K562 (cell line): ENCODE data around the gene CDH12. TPM values are rescaled to one million over a fixed set of nuclear protein-coding genes. Genes with fewer than 3 reads are reported as not detected.
A peak's percentile ranks its signal among the peaks of the same experiment; 100 is the strongest.
"Not testable (repeated sequence)": the region's sequence is repeated elsewhere in the genome, so short reads cannot be mapped to it uniquely, and the experiment has no call there.

Experiments used
- ATAC-seq: fragments of 200-7000 bp; cut with Tn5 transposase; 3 replicates; pipeline ENCODE4 v1.9.1; 2020; ENCODE audit warnings: moderate library complexity
- BruUV-seq: library from RNA; stranded (reverse); fragments of 400-500 nt; replicated peaks from 2 replicates; lab custom pipeline; 2021; lab: Mats Ljungman, UMichigan
- CTCF ChIA-PET: fragments of 300-600 bp; formaldehyde crosslinking; extraction: SDS; loops from one replicate; lab custom pipeline; 2021; ENCODE audit warnings: low intra/inter-chr PET ratio; lab: Yijun Ruan, JAX
- POLR2A ChIA-PET: fragments of 300-600, 350-650 bp; sonication (Branson Sonifier 250); formaldehyde crosslinking; extraction: SDS; loops from one replicate; lab custom pipeline; 2021; ENCODE audit warnings: antibody characterized with exemption, inconsistent platforms; lab: Yijun Ruan, JAX
- DNase-seq, 4 experiments: peaks; one replicate each; pipeline versions ENCODE4 v3.0.0 to v3.0.0-alpha.2; 2011 to 2018; ENCODE audit warnings: low spot score in 3 of 4, mixed read lengths in 3 of 4; ENCODE audit errors: extremely low read depth in 1 of 4
- FAIRE-seq: peaks from 2 replicates; lab custom pipeline; 2011; peaks lifted over from hg19 to GRCh38; lab: Jason Lieb, UNC
- H2AFZ ChIP-seq: 2 replicates; pipeline ENCODE4 v1.6.0; 2011; ENCODE audit warnings: low read depth, low read length, control low read depth, inconsistent platforms
- H3K27ac ChIP-seq: fragments of 200-600 bp; 3 replicates; pipeline ENCODE4 v1.8.0; 2011; ENCODE audit warnings: low read depth, mild to moderate bottlenecking, control low read depth, inconsistent platforms, low read length, moderate library complexity, mixed read lengths; ENCODE audit errors: extremely low read depth
- H3K27me3 ChIP-seq, 2 experiments: fragments of 300-600 bp in 1 of 2; 2 replicates in 1 of 2; 3 replicates in 1 of 2; pipeline versions ENCODE4 v1.6.0 to v1.8.0; 2011; ENCODE audit warnings: inconsistent platforms in 2 of 2, low read length in 2 of 2, mild to moderate bottlenecking in 1 of 2, mixed read lengths in 1 of 2, moderate library complexity in 1 of 2; ENCODE audit not compliant: control insufficient read depth in 2 of 2, insufficient read depth in 2 of 2
- H3K36me3 ChIP-seq: fragments of 300-600 bp; 3 replicates; pipeline ENCODE4 v1.8.0; 2011; ENCODE audit warnings: mild to moderate bottlenecking, low read length, inconsistent platforms; ENCODE audit not compliant: control insufficient read depth, insufficient read depth
- H3K4me1 ChIP-seq, 2 experiments: fragments of 200-600 bp in 1 of 2; replicated peaks in 1 of 2; 2 replicates in 1 of 2; 3 replicates in 1 of 2; pipeline versions ENCODE4 v1.5.1 to v1.8.0; 2011; ENCODE audit warnings: inconsistent platforms in 2 of 2, low read length in 2 of 2, mild to moderate bottlenecking in 1 of 2, mixed read lengths in 1 of 2, moderate library complexity in 1 of 2; ENCODE audit not compliant: control insufficient read depth in 2 of 2, insufficient read depth in 2 of 2
- H3K4me2 ChIP-seq: 2 replicates; pipeline ENCODE4 v1.6.1; 2011; ENCODE audit warnings: low read length, control low read depth, inconsistent platforms, mixed read lengths; ENCODE audit not compliant: insufficient read depth
- H3K4me3 ChIP-seq: fragments of 200-600 bp; sonication (generic), shearing (Covaris generic); 2 replicates; pipeline ENCODE4 v1.5.1; 2016; ENCODE audit warnings: control low read depth, inconsistent platforms
- H3K79me2 ChIP-seq: fragments of 200-600 bp; 3 replicates; pipeline ENCODE4 v1.8.0; 2011; ENCODE audit warnings: low read length, inconsistent platforms; ENCODE audit not compliant: control insufficient read depth, insufficient read depth
- H3K9ac ChIP-seq, 2 experiments: 2 replicates each; pipeline versions ENCODE4 v1.6.0 to v1.6.1; 2011; ENCODE audit warnings: low read depth in 2 of 2, low read length in 2 of 2, control low read depth in 1 of 2, inconsistent platforms in 1 of 2, mild to moderate bottlenecking in 1 of 2, mixed read lengths in 1 of 2; ENCODE audit not compliant: insufficient read depth in 1 of 2
- H3K9me1 ChIP-seq: one replicate; pipeline ENCODE4 v1.6.0; 2011; ENCODE audit warnings: inconsistent platforms, mild to moderate bottlenecking, low read length, moderate library complexity; ENCODE audit not compliant: control insufficient read depth, insufficient read depth
- H3K9me3 ChIP-seq: replicated peaks from 2 replicates; pipeline ENCODE4 v1.5.1; 2011; ENCODE audit warnings: low read depth, low read length, inconsistent platforms; ENCODE audit not compliant: control insufficient read depth, insufficient read depth
- H4K20me1 ChIP-seq: replicated peaks from 2 replicates; pipeline ENCODE4 v1.6.1; 2011; ENCODE audit warnings: low read length, inconsistent platforms, mixed read lengths; ENCODE audit not compliant: control insufficient read depth, insufficient read depth
- CEBPG ChIP-seq, 3 experiments: fragments of 200-800 bp in 1 of 3; sonication (Bioruptor generic) in 1 of 3; sonication (generic) in 1 of 3; formaldehyde crosslinking in 1 of 3; IDR thresholded peaks in 2 of 3; conservative IDR thresholded peaks in 1 of 3; 2 replicates each; pipeline versions ENCODE4 v1.6.1 to v1.8.0; 2016 to 2022; ENCODE audit warnings: missing compliant biosample characterization in 2 of 3, missing genetic modification characterization in 2 of 3, mild to moderate bottlenecking in 1 of 3, missing genetic modification reagents in 1 of 3
- HMG20A ChIP-seq: fragments of 450-650 bp; formaldehyde crosslinking; conservative IDR thresholded peaks from 2 replicates; pipeline ENCODE4 v1.4.0; 2020; ENCODE audit warnings: mild to moderate bottlenecking, mixed read lengths
- HOXB6 ChIP-seq: fragments of 250-450 bp; sonication (Bioruptor Pico); IDR thresholded peaks from 2 replicates; pipeline ENCODE4 v1.5.1; 2022; ENCODE audit warnings: mild to moderate bottlenecking, borderline replicate concordance
- NCOA1 ChIP-seq: fragments of 450-650 bp; IDR thresholded peaks from 2 replicates; pipeline ENCODE4 v1.6.1; 2016; ENCODE audit warnings: low read depth
- RBFOX2 ChIP-seq: fragments of 200-400 bp; formaldehyde crosslinking; IDR thresholded peaks from 2 replicates; pipeline ENCODE4 v1.6.1; 2017; ENCODE audit warnings: low read depth, mild to moderate bottlenecking, low read length, moderate library complexity
- STAT5B ChIP-seq: fragments of 250-450 bp; sonication (Bioruptor Pico); IDR thresholded peaks from 2 replicates; pipeline ENCODE4 v1.8.0; 2021; ENCODE audit warnings: mild to moderate bottlenecking, inconsistent platforms
- TEAD4 ChIP-seq, 2 experiments: sonication (generic) in 1 of 2; formaldehyde crosslinking in 1 of 2; IDR thresholded peaks; 2 replicates each; pipeline versions ENCODE4 v1.6.1 to v1.8.0; 2012 to 2022; ENCODE audit warnings: borderline replicate concordance in 1 of 2, inconsistent platforms in 1 of 2, low read length in 1 of 2, mild to moderate bottlenecking in 1 of 2, missing genetic modification reagents in 1 of 2
- ZNF146 ChIP-seq: IDR thresholded peaks from one replicate; pipeline ENCODE4 v1.6.1; 2018; ENCODE audit warnings: missing compliant biosample characterization; ENCODE audit not compliant: unreplicated experiment
- WGBS: fragments of 100-300 bp; shearing (Covaris generic); methylation state at CpG from one replicate; pipeline ENCODE4 v1.1.6; 2016; ENCODE audit warnings: low coverage, mixed read lengths; ENCODE audit not compliant: insufficient coverage; ENCODE audit errors: missing lambda C conversion rate; 5-methylcytosine and 5-hydroxymethylcytosine counted together
- in situ Hi-C: fragments of 300-500 bp; cut with MboI; formaldehyde crosslinking; loops from 4 replicates; pipeline ENCODE4 v1.15.0; 2018; ENCODE audit warnings: inconsistent platforms, mixed read lengths
- intact Hi-C: fragments of 100-400 bp; cut with micrococcal nuclease; formaldehyde crosslinking; loops from 2 replicates; pipeline ENCODE4 v1.14.2; 2022
- polyA plus RNA-seq, 8 experiments: library from polyadenylated mRNA; depleted of rRNA in 4 of 8; stranded (reverse) in 5 of 8; unstranded in 3 of 8; fragments of >200 nt; fragmentation: Nextera tagmentation in 2 of 8; fragmentation: Illumina TruSeq in 1 of 8; extraction: Ambion mirVana in 2 of 8; extraction: Trizol in 1 of 8; gene quantifications; 2 replicates each; pipeline versions ENCODE4 v1.2.1 to v1.2.3, GENCODE V29; 2011 to 2014; ENCODE audit warnings: inconsistent platforms in 1 of 8, missing spikeins in 1 of 8
- total RNA-seq, 7 experiments: library from RNA; depleted of rRNA in 6 of 7; stranded (reverse); fragments of >200 nt in 6 of 7; fragmentation: Illumina TruSeq in 2 of 7; extraction: Trizol in 2 of 7; gene quantifications; 2 replicates each; pipeline versions ENCODE4 v1.2.1 to v1.2.3, GENCODE V29; 2011 to 2021; ENCODE audit warnings: low replicate concordance in 1 of 7
- TF ChIP-seq, protein P1 (sequence below): fragments of 450-650 bp; formaldehyde crosslinking; IDR thresholded peaks from 2 replicates; pipeline ENCODE4 v1.4.0; 2022; ENCODE audit warnings: missing genetic modification characterization
- TF ChIP-seq, protein P2 (sequence below): fragments of 200-400 bp; formaldehyde crosslinking; IDR thresholded peaks from 2 replicates; pipeline ENCODE4 v1.6.1; 2017; ENCODE audit warnings: mild to moderate bottlenecking, low read depth, low read length, moderate library complexity

Gene CDH12
- total and polyA plus RNA-seq, 9 of the 15 experiments (the other 6 are each of a cell fraction or from before 2014, with no cell fraction given): 0.03 to 1.7 (median 0.37) TPM

GRCh38 chr5:22332949-22333348 lies 520.2 kb downstream of the CDH12 start:
- not testable (repeated sequence) for H3K4me1 ChIP-seq, H3K36me3 ChIP-seq, H3K79me2 ChIP-seq
- TF ChIP-seq ZNF146: peak; percentile 75
- TF ChIP-seq, all 486 proteins: peak for 1; not testable (repeated sequence) for 485
- POLR2A ChIA-PET, H4K20me1 ChIP-seq, in situ Hi-C loops, intact Hi-C loops, BruUV-seq, H3K9me3 ChIP-seq, H3K4me3 ChIP-seq, DNase-seq, H2AFZ ChIP-seq, FAIRE-seq, ATAC-seq, H3K9ac ChIP-seq, CTCF ChIA-PET, H3K9me1 ChIP-seq, H3K27ac ChIP-seq, H3K27me3 ChIP-seq, H3K4me2 ChIP-seq: not testable (repeated sequence)
- 3% methylated on average over 3 of the region's 3 CpGs for WGBS

GRCh38 chr5:22329683-22330082 lies 523.5 kb downstream of the CDH12 start:
- in situ Hi-C loops (no loop called here), intact Hi-C loops (no loop called here)
- Histone ChIP-seq H4K20me1 (no peaks in the 10 kb centered on the region), H3K36me3 (no peaks in the 10 kb centered on the region), H3K27ac (no peak overlapping the region), H3K4me3 (no peak overlapping the region), H2AFZ (no peak overlapping the region), H3K27me3 (no peaks in the 10 kb centered on the region), H3K4me2 (no peak overlapping the region), H3K9ac (no peak overlapping the region), H3K9me1 (no peaks in the 10 kb centered on the region), H3K9me3 (no peaks in the 10 kb centered on the region; the same call in 1 of the 2 replicates), H3K79me2 (no peaks in the 10 kb centered on the region), H3K4me1 (no peaks in the 10 kb centered on the region)
- ATAC-seq (no peak), DNase-seq (no peak), FAIRE-seq (no peak)
- POLR2A ChIA-PET: no interaction called here
- no TSS peak for BruUV-seq
- WGBS: 0% methylated on average over 1 of the region's 1 CpG
- CTCF ChIA-PET: no interaction called here
- TF ChIP-seq, protein P1, sequence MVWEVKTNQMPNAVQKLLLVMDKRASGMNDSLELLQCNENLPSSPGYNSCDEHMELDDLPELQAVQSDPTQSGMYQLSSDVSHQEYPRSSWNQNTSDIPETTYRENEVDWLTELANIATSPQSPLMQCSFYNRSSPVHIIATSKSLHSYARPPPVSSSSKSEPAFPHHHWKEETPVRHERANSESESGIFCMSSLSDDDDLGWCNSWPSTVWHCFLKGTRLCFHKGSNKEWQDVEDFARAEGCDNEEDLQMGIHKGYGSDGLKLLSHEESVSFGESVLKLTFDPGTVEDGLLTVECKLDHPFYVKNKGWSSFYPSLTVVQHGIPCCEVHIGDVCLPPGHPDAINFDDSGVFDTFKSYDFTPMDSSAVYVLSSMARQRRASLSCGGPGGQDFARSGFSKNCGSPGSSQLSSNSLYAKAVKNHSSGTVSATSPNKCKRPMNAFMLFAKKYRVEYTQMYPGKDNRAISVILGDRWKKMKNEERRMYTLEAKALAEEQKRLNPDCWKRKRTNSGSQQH: no peak
- TF ChIP-seq NCOA1 (no peak), HOXB6 (CRISPR knock-in tag) (no peak), TEAD4 (IDR thresholded peaks at IDR 0.05; ENCODE audit: low read length) (no peak), TEAD4 (CRISPR knock-in tag; IDR thresholded peaks at IDR 0.05; ENCODE audit: borderline replicate concordance) (no peak), RBFOX2 (no peak), HMG20A (CRISPR knock-in tag) (no peak), CEBPG (CRISPR knock-in tag; IDR thresholded peaks at IDR 0.05) (no peak), CEBPG (tag; conservative IDR thresholded peaks at IDR 0.05 in 1 of 2, IDR thresholded peaks at IDR 0.05 in 1 of 2) (no peak), STAT5B (CRISPR knock-in tag) (no peak)
- TF ChIP-seq, protein P2, sequence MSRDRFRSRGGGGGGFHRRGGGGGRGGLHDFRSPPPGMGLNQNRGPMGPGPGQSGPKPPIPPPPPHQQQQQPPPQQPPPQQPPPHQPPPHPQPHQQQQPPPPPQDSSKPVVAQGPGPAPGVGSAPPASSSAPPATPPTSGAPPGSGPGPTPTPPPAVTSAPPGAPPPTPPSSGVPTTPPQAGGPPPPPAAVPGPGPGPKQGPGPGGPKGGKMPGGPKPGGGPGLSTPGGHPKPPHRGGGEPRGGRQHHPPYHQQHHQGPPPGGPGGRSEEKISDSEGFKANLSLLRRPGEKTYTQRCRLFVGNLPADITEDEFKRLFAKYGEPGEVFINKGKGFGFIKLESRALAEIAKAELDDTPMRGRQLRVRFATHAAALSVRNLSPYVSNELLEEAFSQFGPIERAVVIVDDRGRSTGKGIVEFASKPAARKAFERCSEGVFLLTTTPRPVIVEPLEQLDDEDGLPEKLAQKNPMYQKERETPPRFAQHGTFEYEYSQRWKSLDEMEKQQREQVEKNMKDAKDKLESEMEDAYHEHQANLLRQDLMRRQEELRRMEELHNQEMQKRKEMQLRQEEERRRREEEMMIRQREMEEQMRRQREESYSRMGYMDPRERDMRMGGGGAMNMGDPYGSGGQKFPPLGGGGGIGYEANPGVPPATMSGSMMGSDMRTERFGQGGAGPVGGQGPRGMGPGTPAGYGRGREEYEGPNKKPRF: no peak
